K562 (cell line): ENCODE results near the gene GEMIN8. TPM values are rescaled to one million over a fixed set of nuclear protein-coding genes. Genes with fewer than 3 reads are reported as not detected.

Source experiments
- BMI1 ChIP-seq: fragments of 150-350 bp; IDR thresholded peaks from 2 replicates; pipeline ENCODE4 v1.6.1; 2014; ENCODE audit warnings: low read length
- BRD9 ChIP-seq: fragments of 450-650 bp; IDR thresholded peaks from 2 replicates; pipeline ENCODE4 v1.6.1; 2018; ENCODE audit warnings: low read depth; ENCODE audit not compliant: partially characterized antibody
- CREB5 ChIP-seq: fragments of 250-450 bp; sonication (Bioruptor Pico); IDR thresholded peaks from 2 replicates; pipeline ENCODE4 v1.5.0; 2020; ENCODE audit warnings: mild to moderate bottlenecking
- DDX20 ChIP-seq: fragments of 450-650 bp; IDR thresholded peaks from 2 replicates; pipeline ENCODE4 v1.6.1; 2016; ENCODE audit warnings: missing genetic modification characterization, low read depth, mild to moderate bottlenecking, missing compliant biosample characterization, moderate library complexity
- ELF2 ChIP-seq: fragments of 250-450 bp; sonication (Bioruptor Pico); IDR thresholded peaks from 2 replicates; pipeline ENCODE4 v1.5.0; 2021; ENCODE audit warnings: mild to moderate bottlenecking
- HCFC1 ChIP-seq: IDR thresholded peaks from 2 replicates; pipeline ENCODE4 v1.6.1; 2012; ENCODE audit warnings: low read depth, low read length, improper control_type of control experiment
- IRF1 ChIP-seq: sonication (generic); formaldehyde crosslinking; IDR thresholded peaks from 2 replicates; pipeline ENCODE4 v1.8.0; 2022; ENCODE audit warnings: missing genetic modification reagents, mild to moderate bottlenecking, borderline replicate concordance
- IRF9 ChIP-seq: fragments of 450-650 bp; IDR thresholded peaks from 2 replicates; pipeline ENCODE4 v1.6.1; 2016; ENCODE audit warnings: missing biosample characterization, missing genetic modification characterization
- MNT ChIP-seq, 2 experiments: fragments of 450-650 bp; conservative IDR thresholded peaks; 2 replicates each; pipeline ENCODE4 v1.6.1; 2017; ENCODE audit warnings: mild to moderate bottlenecking in 2 of 2, moderate library complexity in 2 of 2
- NCOR1 ChIP-seq: fragments of 450-650 bp; IDR thresholded peaks from 2 replicates; pipeline ENCODE4 v1.6.1; 2016; ENCODE audit warnings: mild to moderate bottlenecking, moderate library complexity
- NFIC ChIP-seq: fragments of 450-650 bp; IDR thresholded peaks from 2 replicates; pipeline ENCODE4 v1.6.1; 2017; ENCODE audit warnings: mild to moderate bottlenecking, inconsistent platforms
- SIRT6 ChIP-seq: IDR thresholded peaks from one replicate; pipeline ENCODE4 v1.6.1; 2012; ENCODE audit warnings: low read depth, mild to moderate bottlenecking, control low read depth, inconsistent platforms, low read length, moderate library complexity
- SNAPC5 ChIP-seq: fragments of 250-450 bp; sonication (Bioruptor Pico); IDR thresholded peaks from 2 replicates; pipeline ENCODE4 v1.8.0; 2021; ENCODE audit warnings: moderate library complexity, mild to moderate bottlenecking, inconsistent platforms
- TEAD2 ChIP-seq: fragments of 450-650 bp; IDR thresholded peaks from 2 replicates; pipeline ENCODE4 v1.6.1; 2016; ENCODE audit warnings: missing genetic modification characterization, control low read depth, missing compliant biosample characterization
- ZBTB8A ChIP-seq: fragments of 450-650 bp; IDR thresholded peaks from 2 replicates; pipeline ENCODE4 v1.6.1; 2018; ENCODE audit warnings: mild to moderate bottlenecking, moderate library complexity; ENCODE audit not compliant: partially characterized antibody
- ZBTB9 ChIP-seq: fragments of 450-650 bp; formaldehyde crosslinking; IDR thresholded peaks from 2 replicates; pipeline ENCODE4 v1.4.0; 2020; ENCODE audit warnings: mild to moderate bottlenecking, moderate library complexity
- ZFX ChIP-seq: sonication (generic); formaldehyde crosslinking; IDR thresholded peaks from 2 replicates; pipeline ENCODE4 v1.8.0; 2022; ENCODE audit warnings: mild to moderate bottlenecking, missing genetic modification reagents, moderate library complexity
- ZNF277 ChIP-seq: fragments of 250-450 bp; sonication (Bioruptor Pico); IDR thresholded peaks from 2 replicates; pipeline ENCODE4 v1.8.0; 2022; ENCODE audit warnings: inconsistent platforms, mild to moderate bottlenecking, moderate library complexity, borderline replicate concordance
- ZNF764 ChIP-seq: fragments of 250-450 bp; sonication (Bioruptor Pico); IDR thresholded peaks from 2 replicates; pipeline ENCODE4 v1.4.0; 2020; ENCODE audit warnings: low read depth, mild to moderate bottlenecking, moderate library complexity
- ZZZ3 ChIP-seq: fragments of 450-650 bp; IDR thresholded peaks from 2 replicates; pipeline ENCODE4 v1.6.1; 2016; ENCODE audit warnings: antibody characterized with exemption, mild to moderate bottlenecking, moderate library complexity
- polyA plus RNA-seq, 8 experiments: library from polyadenylated mRNA; depleted of rRNA in 4 of 8; stranded (reverse) in 5 of 8; unstranded in 3 of 8; fragments of >200 nt; fragmentation: Nextera tagmentation in 2 of 8; fragmentation: Illumina TruSeq in 1 of 8; extraction: Ambion mirVana in 2 of 8; extraction: Trizol in 1 of 8; gene quantifications; 2 replicates each; pipeline versions ENCODE4 v1.2.1 to v1.2.3, GENCODE V29; 2011 to 2014; ENCODE audit warnings: inconsistent platforms in 1 of 8, missing spikeins in 1 of 8
- total RNA-seq, 7 experiments: library from RNA; depleted of rRNA in 6 of 7; stranded (reverse); fragments of >200 nt in 6 of 7; fragmentation: Illumina TruSeq in 2 of 7; extraction: Trizol in 2 of 7; gene quantifications; 2 replicates each; pipeline versions ENCODE4 v1.2.1 to v1.2.3, GENCODE V29; 2011 to 2021; ENCODE audit warnings: low replicate concordance in 1 of 7

The GEMIN8 gene
- total and polyA plus RNA-seq, 9 of the 15 experiments (the other 6 are each of a cell fraction or from before 2014, with no cell fraction given) = 10.9 to 29.1 (median 16.9) TPM

- TF ChIP-seq DDX20 (no peak), CREB5 (no peak), ZFX (CRISPR knock-in tag) (no peak), SNAPC5 (CRISPR knock-in tag) (no peak), TEAD2 (tag) (no peak), ELF2 (no peak), BMI1 (no peak), NFIC (no peak), IRF1 (CRISPR knock-in tag) (no peak), ZNF277 (CRISPR knock-in tag) (no peak), IRF9 (tag) (no peak), HCFC1 (no peak), ZZZ3 (no peak), NCOR1 (peak; percentile 58; the same call in 1 of the 2 replicates), MNT (conservative IDR thresholded peaks at IDR 0.05) (no peak), SIRT6 (no peak), ZNF764 (no peak), ZBTB8A (no peak), BRD9 (no peak), ZBTB9 (CRISPR knock-in tag) (no peak)
These were observed 660 bp downstream of the GEMIN8 start (continued) for GRCh38 chrX:14029039-14029424.
